Colonic mucosa (tissue), 4 donors: ENCODE data around the gene PTPRN2. TPM values are rescaled to one million over a fixed set of nuclear protein-coding genes. Genes with fewer than 3 reads are reported as not detected.

Experiments
- DNase-seq: peaks from one replicate; pipeline ENCODE4 v3.0.0-alpha.2; 2020
- H3K27ac ChIP-seq: fragments of 200-600 bp; one replicate; pipeline ENCODE4 v1.8.0; 2021
- H3K27me3 ChIP-seq: fragments of 200-600 bp; one replicate; pipeline ENCODE4 v1.8.0; 2021
- H3K36me3 ChIP-seq: fragments of 200-600 bp; one replicate; pipeline ENCODE4 v1.8.0; 2021
- H3K4me1 ChIP-seq: fragments of 200-600 bp; one replicate; pipeline ENCODE4 v1.8.0; 2021; ENCODE audit warnings: mild to moderate bottlenecking
- H3K4me3 ChIP-seq: fragments of 200-600 bp; one replicate; pipeline ENCODE4 v1.8.0; 2021
- H3K9ac ChIP-seq, 2 donors: one replicate each; pipeline ENCODE4 v1.7.0; 2013; ENCODE audit warnings: control low read depth in 2 of 2, low read depth in 2 of 2, low read length in 2 of 2
- H3K9me3 ChIP-seq: fragments of 200-600 bp; one replicate; pipeline ENCODE4 v1.8.0; 2021
- CTCF ChIP-seq: fragments of 200-600 bp; IDR thresholded peaks from one replicate; pipeline ENCODE4 v1.8.0; 2022; ENCODE audit warnings: antibody characterized with exemption, mild to moderate bottlenecking
- intact Hi-C: fragments of 100-400 bp; cut with DNase I; formaldehyde crosslinking; loops from one replicate; pipeline ENCODE4 v1.14.1; 2022
- total RNA-seq, 2 donors: library from RNA; stranded (reverse); fragmentation: NEBNext Ultra II Directional in 1 of 2; extraction: Animal tissue kit (Norgen Biotek cat#: 25700) in 1 of 2; gene quantifications; one replicate each; pipeline ENCODE4 v1.2.1, GENCODE V29; 2021
- donor health status: healthy.
- donor health status: DM: no; HTN: no; CAD: no.
- donor health status: DM: no; HTN: no; CAD: no.

The PTPRN2 gene
- total RNA-seq, 2 donors from 2014 or later, result 14.7 to 21.6 TPM

- no peak for TF ChIP-seq CTCF
- Histone ChIP-seq H3K9ac (no peak overlapping the region), H3K27ac (no peak overlapping the region), H3K27me3 (no peaks in the 10 kb centered on the region), H3K4me1 (no peaks in the 10 kb centered on the region), H3K9me3 (no peaks in the 10 kb centered on the region), H3K4me3 (no peak overlapping the region), H3K36me3 (no peaks in the 10 kb centered on the region)
- no peak for DNase-seq
- intact Hi-C loops, result no loop called here
Measured at GRCh38 chr7:157795199-157795598, 792.4 kb downstream of the PTPRN2 start.

- H3K27ac ChIP-seq, result no peak overlapping the region
- no peak overlapping the region for H3K9ac ChIP-seq
- no peak for TF ChIP-seq CTCF
Measured at GRCh38 chr7:157794746-157795065, 792.9 kb downstream of the PTPRN2 start.

GRCh38 chr7:157793973-157794745, 793.5 kb downstream of the PTPRN2 start:
- intact Hi-C loops, result no loop called here
- Histone ChIP-seq H3K36me3 (no peaks in the 10 kb centered on the region), H3K27ac (no peak overlapping the region), H3K4me3 (no peak overlapping the region), H3K4me1 (no peaks in the 10 kb centered on the region), H3K27me3 (no peaks in the 10 kb centered on the region), H3K9me3 (no peaks in the 10 kb centered on the region), H3K9ac (no peak overlapping the region)
- TF ChIP-seq CTCF, result no peak
- DNase-seq, result no peak

More at GRCh38 chr7:157794746-157795065, 792.9 kb downstream of the PTPRN2 start:
- H3K4me3 ChIP-seq, result no peak overlapping the region
- no peaks in the 10 kb centered on the region for H3K36me3 ChIP-seq
- intact Hi-C loops, result no loop called here
- H3K27me3 ChIP-seq, result no peaks in the 10 kb centered on the region
- DNase-seq, result no peak
- no peaks in the 10 kb centered on the region for H3K9me3 ChIP-seq
- no peaks in the 10 kb centered on the region for H3K4me1 ChIP-seq

- Histone ChIP-seq H3K27ac (no peak overlapping the region), H3K9me3 (no peaks in the 10 kb centered on the region), H3K4me1 (no peaks in the 10 kb centered on the region), H3K4me3 (no peak overlapping the region), H3K9ac (no peak overlapping the region), H3K36me3 (no peaks in the 10 kb centered on the region), H3K27me3 (no peaks in the 10 kb centered on the region)
- no peak for DNase-seq
- TF ChIP-seq CTCF, result no peak
- intact Hi-C loops, result no loop called here
Measured at GRCh38 chr7:157793087-157793353, 794.6 kb downstream of the PTPRN2 start.

- H3K9ac ChIP-seq, result no peak overlapping the region
- no peaks in the 10 kb centered on the region for H3K27me3 ChIP-seq
- H3K4me3 ChIP-seq, result no peak overlapping the region
- no peak overlapping the region for H3K27ac ChIP-seq
- no peaks in the 10 kb centered on the region for H3K4me1 ChIP-seq
- no peaks in the 10 kb centered on the region for H3K36me3 ChIP-seq
- intact Hi-C loops, result no loop called here
- H3K9me3 ChIP-seq, result no peaks in the 10 kb centered on the region
- no peak for TF ChIP-seq CTCF
- no peak for DNase-seq
Measured at GRCh38 chr7:157792241-157793086, 795.2 kb downstream of the PTPRN2 start.
